Keratinocyte (primary cell): ENCODE measurements around the gene DRD2.

ENCODE experiments used
- CTCF ChIP-seq, 3 experiments: IDR thresholded peaks in 1 of 3; conservative IDR thresholded peaks in 1 of 3; optimal IDR thresholded peaks in 1 of 3; 2 replicates in 2 of 3; 3 replicates in 1 of 3; pipeline versions ENCODE3 to v1.5.1; 2011; ENCODE audit warnings: low read length in 3 of 3, mild to moderate bottlenecking in 3 of 3, moderate library complexity in 2 of 3, control low read depth in 1 of 3, inconsistent platforms in 1 of 3; ENCODE audit not compliant: insufficient read depth in 2 of 3; ENCODE audit errors: extremely low read depth in 1 of 3
- EZH2 ChIP-seq: IDR thresholded peaks from one replicate; pipeline ENCODE4 v1.6.1; 2012; ENCODE audit warnings: inconsistent platforms, mild to moderate bottlenecking, low read length, moderate library complexity

- no peak for TF ChIP-seq EZH2
- no peak for TF ChIP-seq CTCF (optimal IDR thresholded peaks at IDR 0.05 in 1 of 3, IDR thresholded peaks at IDR 0.05 in 1 of 3, conservative IDR thresholded peaks at IDR 0.05 in 1 of 3; ENCODE audit: extremely low read depth in 1 of 3, insufficient read depth in 2 of 3, low read length in 3 of 3)
Measured at GRCh38 chr11:113444502-113445123, 30.6 kb downstream of the DRD2 start.
